NCI-H510A (cell line): ENCODE results near the gene TET2.
"Not testable (repeated sequence)": the region's sequence is repeated elsewhere in the genome, so short reads cannot be mapped to it uniquely, and the experiment has no call there.

Experiments
- DNase-seq: peaks from one replicate; lab custom pipeline; 2025; lab: John Stamatoyannopoulos, UW

The TET2 gene

DNA sequence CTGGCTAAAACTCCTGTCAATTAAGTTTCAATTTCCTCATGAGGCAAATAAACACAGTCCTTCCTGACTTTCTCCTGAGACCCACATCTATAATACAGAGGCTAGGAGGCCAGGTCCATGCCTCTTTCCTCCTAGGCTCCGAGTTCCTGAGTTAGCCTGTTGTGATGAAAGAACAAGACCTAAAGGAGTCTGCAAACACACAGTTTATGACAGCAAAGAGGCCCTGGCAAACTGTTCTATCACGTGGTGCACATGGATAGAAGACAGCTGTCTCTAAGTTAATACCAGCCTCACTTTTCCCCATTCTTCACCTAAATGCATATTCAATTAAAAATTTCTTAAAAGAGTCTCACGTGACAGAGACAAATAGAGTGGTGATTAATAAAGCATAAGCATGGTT, 145.2 kb downstream of the TET2 start:
- no peak for DNase-seq

DNA sequence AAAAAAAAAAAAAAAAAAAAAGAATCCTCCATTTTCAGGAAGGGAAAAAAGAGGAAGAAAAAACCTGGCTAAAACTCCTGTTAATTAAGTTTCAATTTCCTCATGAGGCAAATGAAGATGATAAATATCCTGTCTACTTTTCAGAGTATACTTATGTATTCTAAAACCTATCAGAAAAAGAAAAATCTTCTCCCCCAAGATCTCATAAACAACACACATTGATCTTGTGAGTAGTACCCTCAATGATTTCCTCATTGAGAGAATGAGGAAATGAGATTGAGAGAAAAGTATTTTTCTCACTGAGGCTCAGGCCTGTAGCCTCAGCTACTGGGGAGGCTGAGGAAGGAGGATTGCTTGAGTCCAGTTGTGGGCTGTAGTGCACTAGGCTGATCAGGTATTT, 146.7 kb downstream of the TET2 start:
- DNase-seq = no peak

DNA sequence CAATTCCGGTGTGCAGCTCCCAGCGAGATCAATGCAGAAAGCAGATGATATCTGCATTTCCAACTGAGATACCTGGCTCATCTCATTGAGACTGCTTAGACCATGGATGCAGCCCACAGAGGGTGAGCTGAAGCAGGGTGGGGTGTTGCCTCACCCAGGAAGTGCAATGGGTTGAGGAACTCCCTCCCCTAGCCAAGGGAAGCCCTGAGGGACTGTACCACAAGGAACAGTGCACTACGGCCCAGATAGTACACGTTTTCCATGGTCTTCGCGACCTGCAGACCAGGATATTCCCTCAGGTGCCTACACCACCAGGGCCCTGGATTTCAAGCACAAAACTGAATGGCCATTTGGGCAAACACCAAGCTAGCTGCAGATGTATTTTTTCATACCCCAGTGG, 150.0 kb downstream of the TET2 start:
- no peak for DNase-seq

DNA sequence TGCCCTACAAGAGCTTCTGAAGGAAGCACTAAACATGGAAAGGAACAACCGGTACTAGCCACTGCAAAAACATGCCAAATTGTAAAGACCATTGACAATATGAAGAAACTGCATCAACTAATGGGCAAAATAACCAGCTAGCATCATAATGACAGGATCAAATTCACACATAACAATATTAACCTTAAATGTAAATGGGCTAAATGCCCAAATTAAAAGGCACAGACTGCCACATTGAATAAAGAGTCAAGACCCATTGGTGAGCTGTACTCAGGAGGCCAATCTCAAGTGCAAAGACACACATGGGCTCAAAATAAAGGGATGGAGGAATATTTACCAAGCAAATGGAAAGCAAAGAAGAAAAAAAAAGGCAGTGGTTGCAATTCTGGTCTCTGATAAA, 152.4 kb downstream of the TET2 start:
- DNase-seq = not testable (repeated sequence)

DNA sequence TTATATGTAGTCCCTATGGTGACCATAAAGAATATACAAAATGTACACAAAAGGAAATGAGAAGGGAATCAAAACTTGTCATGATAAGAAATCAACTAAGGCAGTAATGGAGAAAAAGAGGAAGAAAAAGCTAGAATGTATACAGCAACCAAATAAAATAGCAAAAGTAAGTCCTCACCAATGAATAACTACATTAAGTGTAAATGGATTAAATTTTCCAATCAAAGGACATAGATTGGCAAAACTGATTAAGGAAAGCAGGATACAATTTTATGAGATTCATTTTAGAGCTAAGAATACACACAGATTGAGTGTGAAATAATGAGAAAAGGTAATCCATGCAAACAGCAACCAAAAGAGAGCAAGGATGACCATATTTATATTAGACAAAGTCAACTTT, 157.4 kb downstream of the TET2 start:
- no peak for DNase-seq

DNA sequence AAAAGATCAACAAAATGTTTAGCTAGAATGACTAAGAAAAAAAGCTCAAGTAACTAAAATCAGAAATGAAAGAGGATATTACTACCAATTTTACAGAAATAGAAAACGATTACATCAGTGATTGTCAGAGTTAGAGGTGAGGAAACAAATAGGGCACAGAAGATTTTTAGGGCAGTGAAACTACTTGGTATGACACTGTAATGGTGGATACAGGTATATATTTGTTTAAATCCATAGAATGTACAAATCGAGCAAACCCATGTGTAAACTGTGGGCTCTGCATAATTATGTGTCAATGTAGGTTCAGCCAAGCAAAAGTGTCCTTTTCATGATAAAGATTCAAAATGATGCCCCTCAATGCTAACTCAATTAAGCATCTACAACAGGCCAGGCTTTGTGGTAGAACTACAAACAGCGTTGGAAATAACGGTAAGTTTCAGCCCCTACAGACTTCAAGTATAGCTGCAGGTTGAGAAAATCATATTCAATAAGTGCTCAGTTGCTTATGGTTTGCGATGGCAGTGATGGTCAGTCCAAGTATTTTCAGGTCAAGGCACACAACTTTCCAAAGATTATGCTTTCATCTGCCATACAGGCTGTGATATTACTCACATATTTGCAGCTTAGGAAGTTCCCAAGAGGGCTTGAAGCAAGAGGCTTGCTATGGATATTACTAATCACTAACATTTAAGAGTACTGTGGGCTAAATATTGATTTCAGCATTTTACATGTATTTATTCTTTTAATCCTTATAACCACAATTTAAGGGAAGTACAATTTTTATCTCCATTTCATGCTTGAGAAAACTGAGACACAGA, 158.6 kb downstream of the TET2 start:
- DNase-seq = no peak

DNA sequence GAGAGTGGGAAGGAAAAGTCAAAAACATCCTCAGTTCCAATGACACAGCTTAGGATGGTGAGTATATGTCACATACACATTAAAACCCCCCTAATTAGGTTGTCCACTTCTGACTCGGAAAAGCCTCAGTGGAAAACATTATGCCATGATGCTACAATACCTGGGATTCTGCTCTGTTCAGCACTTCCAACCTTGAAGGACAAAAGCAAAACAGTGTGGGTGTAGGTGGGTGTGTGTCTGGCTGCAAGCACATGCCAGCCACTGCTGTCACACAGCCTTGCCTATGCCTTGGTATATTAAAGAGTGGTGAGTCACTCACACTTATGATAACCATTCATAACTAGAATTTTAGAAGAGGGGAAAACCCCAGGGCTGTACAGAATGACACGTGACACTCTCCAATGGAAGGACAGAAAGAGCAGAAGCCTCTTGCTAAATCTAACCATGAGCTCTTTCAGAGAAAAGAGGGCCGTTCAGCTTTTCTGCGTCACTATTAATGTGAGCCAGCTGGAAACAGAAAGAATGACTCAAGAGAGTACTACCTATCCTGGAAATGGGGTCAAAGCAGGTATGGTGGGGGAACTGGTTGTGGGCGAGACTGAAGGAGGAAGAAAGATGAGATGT, 159.6 kb downstream of the TET2 start:
- DNase-seq = no peak

DNA sequence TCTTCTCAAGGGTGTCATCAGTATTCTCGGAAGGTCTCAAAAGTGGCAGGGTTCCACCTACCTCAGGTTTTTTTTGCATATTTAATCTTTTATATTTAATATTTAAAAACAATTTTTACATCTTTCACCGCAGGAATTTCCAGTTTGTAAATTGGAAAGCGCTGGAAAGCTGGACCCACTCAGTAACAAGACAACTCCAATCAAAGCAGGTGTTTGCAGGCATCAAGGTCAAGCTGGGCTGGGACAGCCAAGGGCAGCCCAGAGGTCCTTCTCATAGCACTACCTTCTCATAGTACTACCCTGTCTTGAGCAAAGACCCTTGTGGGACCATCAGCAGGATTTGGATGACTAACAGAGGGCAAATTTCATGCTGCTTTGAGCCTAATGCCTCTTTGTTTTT, 160.1 kb downstream of the TET2 start:
- no peak for DNase-seq

DNA sequence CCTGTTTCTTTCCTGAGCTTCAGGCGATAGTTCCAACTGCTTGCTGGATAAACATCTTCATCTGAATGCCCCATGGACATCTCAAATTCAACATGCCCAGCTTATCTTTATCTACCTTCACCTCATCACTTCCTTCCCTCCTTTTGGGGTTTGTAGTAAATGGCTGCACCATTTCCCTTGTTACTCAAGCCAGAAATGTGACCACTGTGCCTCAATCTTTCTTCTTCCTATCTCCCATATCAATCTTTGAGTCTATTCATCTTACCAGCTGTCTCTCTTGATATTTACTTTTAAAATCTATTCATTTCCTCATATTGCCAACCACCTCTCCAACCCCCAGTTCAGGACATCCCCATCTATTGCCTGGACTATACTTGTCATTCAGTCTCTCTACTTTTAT, 171.8 kb downstream of the TET2 start:
- DNase-seq = no peak

DNA sequence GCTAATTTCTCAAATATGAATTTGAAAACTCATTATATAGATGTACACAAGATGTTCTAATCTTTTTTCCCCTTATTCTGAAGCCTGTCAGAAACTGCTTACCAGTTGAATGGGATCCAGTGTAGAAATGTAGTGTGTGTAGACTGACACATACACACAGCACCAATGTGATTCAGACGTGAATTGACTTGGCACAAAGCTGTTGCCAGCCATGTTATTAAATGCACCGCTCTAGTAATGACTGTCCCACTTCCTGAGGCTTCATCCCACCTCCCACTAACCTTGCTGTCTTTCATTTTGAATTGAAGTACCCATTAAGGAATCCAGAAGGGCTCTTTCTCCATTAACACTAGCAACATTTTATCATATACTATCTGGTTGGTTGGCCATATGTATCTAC, 180.5 kb downstream of the TET2 start:
- DNase-seq = no peak

DNA sequence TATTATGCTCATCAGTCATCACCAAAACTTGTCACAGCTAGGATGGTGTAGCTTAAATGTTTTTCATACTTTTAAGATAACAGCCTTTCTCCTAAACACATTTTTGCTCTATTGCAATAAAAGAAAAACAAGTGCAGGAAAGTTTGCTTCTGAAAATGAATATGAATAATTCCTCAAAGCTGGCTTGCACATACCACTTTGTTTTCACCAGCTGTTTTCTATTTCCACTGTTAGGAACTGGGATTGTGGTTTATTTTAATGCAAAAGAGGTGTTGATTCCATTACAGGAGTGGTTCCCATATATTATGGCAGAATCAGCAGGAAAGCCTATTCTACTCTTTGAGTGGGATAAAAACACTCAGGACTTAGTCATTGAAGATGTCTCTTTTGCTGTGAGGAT, 181.3 kb downstream of the TET2 start:
- no peak for DNase-seq

DNA sequence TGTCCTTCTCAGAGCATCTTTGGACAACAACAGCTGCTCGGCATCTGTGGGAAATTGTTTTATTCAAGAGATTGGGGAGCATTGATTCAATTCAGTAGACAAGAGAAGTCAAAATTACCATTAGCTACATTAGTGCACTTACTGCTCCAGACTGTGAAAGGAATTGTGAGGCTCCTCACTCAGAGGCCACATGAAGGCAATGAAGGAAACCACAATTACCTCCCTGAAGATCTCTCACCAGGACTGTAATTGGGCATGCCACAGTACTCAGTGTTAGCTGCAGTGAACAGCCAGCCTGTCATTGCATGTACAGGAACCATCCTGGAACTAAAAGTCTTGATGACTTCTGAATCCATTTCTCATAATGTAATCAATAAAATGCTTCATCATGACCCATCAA, 182.4 kb downstream of the TET2 start:
- no peak for DNase-seq
